Neural cell (in vitro differentiated cells): Measurements from ENCODE around the gene TTC39C.

ENCODE experiments used
- EP300 ChIP-seq: fragments of 450-650 bp; conservative IDR thresholded peaks from 2 replicates; pipeline ENCODE4 v1.6.1; 2014; ENCODE audit warnings: antibody characterized with exemption, mild to moderate bottlenecking, moderate library complexity; ENCODE audit not compliant: poor library complexity, severe bottlenecking
- POLR2AphosphoS5 ChIP-seq: IDR thresholded peaks from 2 replicates; pipeline ENCODE4 v1.6.1; 2012
- TF ChIP-seq, protein P1 (sequence below): fragments of 450-650 bp; IDR thresholded peaks from 2 replicates; pipeline ENCODE4 v1.5.1; 2014; ENCODE audit warnings: antibody characterized with exemption, mild to moderate bottlenecking, moderate library complexity; ENCODE audit not compliant: poor library complexity, severe bottlenecking

DNA sequence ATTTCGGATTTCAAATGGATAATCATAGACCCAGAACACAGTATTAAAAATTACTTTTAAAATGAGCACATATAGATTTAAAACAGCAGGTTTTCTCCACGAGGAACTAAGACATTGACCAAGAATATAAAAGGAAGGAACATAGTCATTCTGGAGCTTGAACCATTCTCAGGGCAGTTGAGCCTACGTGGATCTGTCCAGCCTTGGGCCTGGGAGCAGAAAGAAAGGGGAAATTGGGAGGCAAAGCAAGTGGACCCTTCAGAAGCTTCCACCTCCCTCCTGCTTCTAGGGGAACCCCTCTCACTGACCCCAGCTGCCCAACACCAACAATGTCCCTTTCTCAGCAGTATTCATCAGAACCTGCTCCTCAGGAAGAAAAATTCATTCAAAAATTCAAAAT, 31.4 kb upstream of the TTC39C start:
- TF ChIP-seq, protein P1, sequence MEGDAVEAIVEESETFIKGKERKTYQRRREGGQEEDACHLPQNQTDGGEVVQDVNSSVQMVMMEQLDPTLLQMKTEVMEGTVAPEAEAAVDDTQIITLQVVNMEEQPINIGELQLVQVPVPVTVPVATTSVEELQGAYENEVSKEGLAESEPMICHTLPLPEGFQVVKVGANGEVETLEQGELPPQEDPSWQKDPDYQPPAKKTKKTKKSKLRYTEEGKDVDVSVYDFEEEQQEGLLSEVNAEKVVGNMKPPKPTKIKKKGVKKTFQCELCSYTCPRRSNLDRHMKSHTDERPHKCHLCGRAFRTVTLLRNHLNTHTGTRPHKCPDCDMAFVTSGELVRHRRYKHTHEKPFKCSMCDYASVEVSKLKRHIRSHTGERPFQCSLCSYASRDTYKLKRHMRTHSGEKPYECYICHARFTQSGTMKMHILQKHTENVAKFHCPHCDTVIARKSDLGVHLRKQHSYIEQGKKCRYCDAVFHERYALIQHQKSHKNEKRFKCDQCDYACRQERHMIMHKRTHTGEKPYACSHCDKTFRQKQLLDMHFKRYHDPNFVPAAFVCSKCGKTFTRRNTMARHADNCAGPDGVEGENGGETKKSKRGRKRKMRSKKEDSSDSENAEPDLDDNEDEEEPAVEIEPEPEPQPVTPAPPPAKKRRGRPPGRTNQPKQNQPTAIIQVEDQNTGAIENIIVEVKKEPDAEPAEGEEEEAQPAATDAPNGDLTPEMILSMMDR = no peak
- TF ChIP-seq POLR2AphosphoS5 (no peak), EP300 (no peak)
